HL-60 (cell line): Measurements from ENCODE around the gene KLF16.

Experiments
- CTCF ChIP-seq: IDR thresholded peaks from one replicate; pipeline ENCODE4 v1.5.1; 2011; ENCODE audit warnings: low read length, control low read depth, inconsistent platforms; ENCODE audit not compliant: insufficient read depth
- GABPA ChIP-seq: IDR thresholded peaks from 2 replicates; pipeline ENCODE4 v1.6.1; 2012; ENCODE audit warnings: low read depth
- POLR2AphosphoS5 ChIP-seq: IDR thresholded peaks from 2 replicates; pipeline ENCODE4 v1.6.1; 2012; ENCODE audit warnings: low read depth

GRCh38 chr19:1827566-1828278 is 35.7 kb downstream of the KLF16 start:
- TF ChIP-seq POLR2AphosphoS5, result no peak
- no peak for TF ChIP-seq CTCF
- TF ChIP-seq GABPA, result no peak
